Fibroblast of the aortic adventitia (primary cell): ENCODE data around the gene LENG8. TPM values are rescaled to one million over a fixed set of nuclear protein-coding genes. Genes with fewer than 3 reads are reported as not detected.
"Not testable (repeated sequence)": the region's sequence is repeated elsewhere in the genome, so short reads cannot be mapped to it uniquely, and the experiment has no call there.

Experiments
- DNase-seq: peaks from one replicate; pipeline ENCODE4 v3.0.0-alpha.2; 2010; ENCODE audit warnings: low read depth
- H3K4me3 ChIP-seq: 2 replicates; pipeline ENCODE4 v1.5.1; 2011; ENCODE audit warnings: low read depth, mild to moderate bottlenecking, control low read depth, low read length, moderate library complexity
- CTCF ChIP-seq: IDR thresholded peaks from 2 replicates; pipeline ENCODE4 v1.5.1; 2011; ENCODE audit warnings: mild to moderate bottlenecking, low read length, control low read depth, inconsistent platforms; ENCODE audit not compliant: insufficient read depth
- total RNA-seq: library from RNA; depleted of rRNA; stranded (reverse); fragments of >200 nt; gene quantifications from 2 replicates; pipeline ENCODE4 v1.2.3, GENCODE V29; 2012; ENCODE audit warnings: low replicate concordance

LENG8 gene
- total RNA-seq, 1 donor, result 41.7 TPM

GRCh38 chr19:54439174-54439851 lies 9.7 kb upstream of the LENG8 start:
- no peak overlapping the region for H3K4me3 ChIP-seq
- DNase-seq, result no peak
- TF ChIP-seq CTCF, result peak; percentile 40

GRCh38 chr19:54440641-54441040 lies 8.4 kb upstream of the LENG8 start:
- no peak for TF ChIP-seq CTCF
- DNase-seq, result no peak
- H3K4me3 ChIP-seq, result no peak overlapping the region

DNA sequence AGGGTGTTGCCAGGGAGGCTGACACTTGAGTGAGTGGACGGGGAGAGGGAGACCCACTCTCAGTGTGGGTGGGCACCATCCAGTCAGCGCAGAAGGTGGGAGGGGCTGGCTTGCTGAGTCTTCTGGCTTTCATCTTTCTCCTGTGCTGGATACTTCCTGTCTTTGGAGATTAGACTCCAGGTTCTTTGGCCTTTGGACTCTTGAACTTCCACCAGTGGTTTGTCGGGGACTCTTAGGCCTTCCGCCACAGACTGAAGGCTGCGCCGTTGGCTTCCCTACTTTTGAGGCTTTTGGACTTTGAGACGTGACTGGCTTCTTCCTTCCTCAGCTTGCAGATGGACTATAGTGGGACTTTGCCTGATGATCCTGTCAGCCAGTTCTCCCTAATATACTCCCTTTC lies 4.3 kb upstream of the LENG8 start:
- TF ChIP-seq CTCF, result no peak
- no peak for DNase-seq

DNA sequence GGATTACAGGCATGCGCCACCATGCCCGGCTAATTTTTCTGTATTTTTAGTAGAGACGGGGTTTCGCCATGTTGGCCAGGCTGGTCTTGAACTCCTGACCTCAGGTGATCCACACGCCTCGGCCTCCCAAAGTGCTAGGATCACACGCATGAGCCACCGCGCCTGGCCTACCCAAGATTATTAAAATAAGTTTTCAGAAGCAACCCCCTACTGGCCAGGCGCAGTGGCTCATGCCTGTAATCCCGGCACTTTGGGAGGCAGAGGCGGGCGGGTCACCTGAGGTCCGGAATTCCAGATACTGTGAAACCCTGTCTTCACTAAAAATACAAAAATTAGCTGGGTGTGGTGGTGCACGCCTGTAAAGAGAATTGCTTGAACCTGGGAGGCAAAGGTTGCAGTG lies 2.6 kb upstream of the LENG8 start:
- DNase-seq, result not testable (repeated sequence)

More for the DNA sequence above, 4.3 kb upstream of the LENG8 start:
- no peak overlapping the region for H3K4me3 ChIP-seq

GRCh38 chr19:54448040-54448773 lies 792 bp upstream of the LENG8 start:
- peak; percentile 66 for DNase-seq
- H3K4me3 ChIP-seq, result peak overlapping the region; percentile 98
- peak; percentile 15 for TF ChIP-seq CTCF

More for the DNA sequence above, 2.6 kb upstream of the LENG8 start:
- not testable (repeated sequence) for H3K4me3 ChIP-seq

DNA sequence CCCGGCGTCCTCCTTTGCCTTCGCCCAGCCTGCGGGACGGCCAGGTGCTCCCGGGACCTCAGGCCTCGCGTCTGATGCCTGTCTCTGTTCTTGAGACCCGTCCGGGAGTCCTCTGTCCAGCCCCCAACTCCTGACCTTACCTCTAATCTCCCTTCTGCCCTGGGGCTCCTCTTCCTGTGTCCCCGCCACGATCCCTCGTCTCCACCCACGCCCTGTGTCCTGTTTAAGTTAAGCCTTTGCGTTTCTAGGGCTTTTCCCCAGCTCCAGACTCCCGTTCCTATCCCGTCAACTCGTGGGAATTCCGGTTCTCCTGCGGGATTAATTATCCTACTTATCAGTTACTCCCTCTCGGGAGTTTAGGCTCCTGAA lies 686 bp downstream of the LENG8 start:
- TF ChIP-seq CTCF, result no peak
- peak overlapping the region; percentile 98 for H3K4me3 ChIP-seq
- peak; percentile 38 for DNase-seq

DNA sequence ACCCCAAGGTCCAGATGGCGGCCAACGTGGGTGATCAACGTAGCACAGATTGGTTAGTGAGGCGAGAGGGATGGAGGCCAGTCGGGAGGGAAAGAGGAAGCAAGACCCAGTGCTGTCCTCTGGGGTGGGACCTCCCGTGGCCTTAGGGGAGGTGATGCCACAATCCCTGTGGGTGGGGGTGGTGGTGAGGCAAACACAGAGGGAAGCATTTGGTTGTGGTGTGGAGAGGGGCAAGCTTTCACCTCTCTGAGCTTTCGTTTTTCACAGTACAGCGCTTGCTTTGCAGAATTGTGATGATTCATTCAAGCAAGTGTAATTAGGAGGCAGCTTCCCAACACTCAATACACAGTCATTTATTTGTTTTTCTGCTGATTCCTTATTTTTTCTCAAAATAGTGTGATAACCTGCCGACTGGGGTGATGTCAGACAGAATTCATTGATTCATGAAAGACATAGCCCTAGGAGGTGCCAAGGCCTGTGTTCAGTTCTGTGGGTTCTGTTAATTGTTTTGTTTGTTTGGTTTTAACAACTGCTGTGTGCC lies 2.4 kb downstream of the LENG8 start:
- H3K4me3 ChIP-seq, result peak overlapping the region; percentile 23
- no peak for TF ChIP-seq CTCF
- DNase-seq, result no peak
